GM12878 (cell line): ENCODE data around the gene ISOC2. TPM values are rescaled to one million over a fixed set of nuclear protein-coding genes. Genes with fewer than 3 reads are reported as not detected.

ENCODE experiments used
- ATAC-seq: fragments of 200-7000 bp; cut with Tn5 transposase; 3 replicates; pipeline ENCODE4 v1.9.1; 2020; ENCODE audit warnings: mild to moderate bottlenecking, moderate library complexity
- BruUV-seq: library from RNA; stranded (reverse); fragments of 400-500 nt; replicated peaks from 2 replicates; lab custom pipeline; 2021; lab: Mats Ljungman, UMichigan
- CTCF ChIA-PET: fragments of 300-600 bp; sonication (Branson Sonifier 250); formaldehyde crosslinking; extraction: SDS; loops from one replicate; lab custom pipeline; 2021; ENCODE audit warnings: inconsistent platforms; lab: Yijun Ruan, JAX
- POLR2A ChIA-PET: fragments of 350-600 bp; formaldehyde crosslinking; extraction: SDS; loops from one replicate; lab custom pipeline; 2021; ENCODE audit warnings: inconsistent platforms; lab: Charles Lee
- RAD21 ChIA-PET: fragments of 300-600 bp; sonication (Branson Sonifier 250); formaldehyde crosslinking; loops from one replicate; lab custom pipeline; 2023; ENCODE audit warnings: antibody characterized with exemption; ENCODE audit not compliant: unreplicated experiment; lab: Charles Lee
- SMC1A ChIA-PET: fragments of 300-600 bp; sonication (Branson Sonifier 250); formaldehyde crosslinking; loops from one replicate; lab custom pipeline; 2023; ENCODE audit not compliant: unreplicated experiment, uncharacterized antibody; lab: Charles Lee
- DNase-seq: peaks from one replicate; pipeline ENCODE4 v3.0.0-alpha.2; 2011; ENCODE audit warnings: low read depth, low spot score
- FAIRE-seq: peaks from 3 replicates; lab custom pipeline; 2011; peaks lifted over from hg19 to GRCh38; lab: Jason Lieb, UNC
- H2AFZ ChIP-seq: 2 replicates; pipeline ENCODE4 v1.6.0; 2011; ENCODE audit warnings: low read depth, low read length, control low read depth; ENCODE audit not compliant: control insufficient read depth
- H3K27ac ChIP-seq: 2 replicates; pipeline ENCODE4 v1.5.1; 2011; ENCODE audit warnings: control low read depth; ENCODE audit not compliant: control insufficient read depth, insufficient read depth
- H3K27me3 ChIP-seq, 2 experiments: replicated peaks in 1 of 2; 2 replicates each; pipeline versions ENCODE4 v1.6.0 to v1.6.1; 2011; ENCODE audit warnings: low read length in 1 of 2; ENCODE audit not compliant: control insufficient read depth in 2 of 2, insufficient read depth in 2 of 2
- H3K36me3 ChIP-seq, 2 experiments: 2 replicates each; pipeline ENCODE4 v1.5.1; 2011; ENCODE audit warnings: low read length in 1 of 2; ENCODE audit not compliant: control insufficient read depth in 2 of 2, insufficient read depth in 2 of 2
- H3K4me1 ChIP-seq: 2 replicates; pipeline ENCODE4 v1.6.1; 2011; ENCODE audit warnings: mild to moderate bottlenecking, low read length, moderate library complexity, mixed read lengths; ENCODE audit not compliant: control insufficient read depth, insufficient read depth
- H3K4me2 ChIP-seq: 2 replicates; pipeline ENCODE4 v1.6.0; 2011; ENCODE audit warnings: control low read depth; ENCODE audit not compliant: control insufficient read depth, insufficient read depth
- H3K4me3 ChIP-seq: fragments of 200-600 bp; sonication (generic); 2 replicates; pipeline ENCODE4 v1.5.1; 2016
- H3K79me2 ChIP-seq: 2 replicates; pipeline ENCODE4 v1.6.0; 2011; ENCODE audit warnings: low read length; ENCODE audit not compliant: control insufficient read depth, insufficient read depth
- H3K9ac ChIP-seq: 2 replicates; pipeline ENCODE4 v1.8.0; 2011; ENCODE audit warnings: low read length, control low read depth, mixed read lengths; ENCODE audit not compliant: control insufficient read depth, insufficient read depth
- H3K9me3 ChIP-seq: replicated peaks from 3 replicates; pipeline ENCODE4 v1.5.1; 2011; ENCODE audit warnings: mild to moderate bottlenecking, low read length; ENCODE audit not compliant: control insufficient read depth, insufficient read depth
- H4K20me1 ChIP-seq: 2 replicates; pipeline ENCODE4 v1.6.0; 2011; ENCODE audit not compliant: control insufficient read depth, insufficient read depth
- BHLHE40 ChIP-seq, 2 experiments: fragments of 450-650 bp in 1 of 2; IDR thresholded peaks; 2 replicates each; pipeline ENCODE4 v1.6.1; 2011 to 2017; ENCODE audit warnings: low read depth in 2 of 2, borderline replicate concordance in 1 of 2, improper control_type of control experiment in 1 of 2, low read length in 1 of 2, mild to moderate bottlenecking in 1 of 2
- CTCF ChIP-seq, 3 experiments: IDR thresholded peaks in 2 of 3; conservative IDR thresholded peaks in 1 of 3; 2 replicates each; pipeline ENCODE4 v1.5.1; 2011; ENCODE audit warnings: low read depth in 3 of 3, low read length in 3 of 3, mild to moderate bottlenecking in 3 of 3, control low read depth in 2 of 3, moderate library complexity in 2 of 3, inconsistent platforms in 1 of 3, mixed read lengths in 1 of 3; ENCODE audit not compliant: control insufficient read depth in 2 of 3, insufficient read depth in 1 of 3; ENCODE audit errors: extremely low read depth in 1 of 3
- IKZF1 ChIP-seq: fragments of 450-650 bp; conservative IDR thresholded peaks from 2 replicates; pipeline ENCODE4 v1.6.1; 2017; ENCODE audit warnings: antibody characterized with exemption, mild to moderate bottlenecking
- KLF5 ChIP-seq: fragments of 450-650 bp; IDR thresholded peaks from 2 replicates; pipeline ENCODE4 v1.6.1; 2014; ENCODE audit warnings: mild to moderate bottlenecking; ENCODE audit not compliant: partially characterized antibody
- PAX5 ChIP-seq: IDR thresholded peaks from 2 replicates; pipeline ENCODE4 v1.6.1; 2011; ENCODE audit warnings: low read depth, low read length, borderline replicate concordance
- PML ChIP-seq: IDR thresholded peaks from 2 replicates; pipeline ENCODE4 v1.6.1; 2012; ENCODE audit warnings: low read length, inconsistent platforms
- RAD51 ChIP-seq: fragments of 450-650 bp; IDR thresholded peaks from 2 replicates; pipeline ENCODE4 v1.6.1; 2016; ENCODE audit warnings: moderate library complexity, mild to moderate bottlenecking, inconsistent platforms
- ZBTB11 ChIP-seq: fragments of 450-650 bp; formaldehyde crosslinking; IDR thresholded peaks from 2 replicates; pipeline ENCODE4 v1.5.0; 2022; ENCODE audit warnings: mild to moderate bottlenecking, missing genetic modification characterization
- WGBS: methylation state at CpG from one replicate; pipeline ENCODE4 v1.1.6; 2016; ENCODE audit warnings: low lambda C conversion rate; ENCODE audit not compliant: insufficient replicate concordance, insufficient coverage; ENCODE audit errors: missing lambda C conversion rate; 5-methylcytosine and 5-hydroxymethylcytosine counted together
- in situ Hi-C: fragments of 300-500 bp; cut with MboI; formaldehyde crosslinking; loops from 9 replicates; pipeline ENCODE4 v1.14.3; 2018; ENCODE audit warnings: mixed read lengths
- intact Hi-C: fragments of 100-400 bp; cut with micrococcal nuclease; formaldehyde crosslinking; loops from one replicate; pipeline ENCODE4 v1.14.2; 2022; ENCODE audit not compliant: unreplicated experiment
- polyA plus RNA-seq, 11 experiments: library from polyadenylated mRNA; depleted of rRNA in 4 of 11; unstranded in 6 of 11; stranded (reverse) in 5 of 11; fragments of >200 nt; fragmentation: Nextera tagmentation in 4 of 11; fragmentation: Illumina TruSeq in 1 of 11; extraction: Ambion mirVana in 4 of 11; extraction: Trizol in 1 of 11; gene quantifications; 1 replicate in 1 of 11; 2 replicates in 10 of 11; pipeline versions ENCODE4 v1.2.1 to v1.2.3, GENCODE V29; 2011 to 2016; ENCODE audit warnings: inconsistent platforms in 2 of 11, missing spikeins in 2 of 11, low read depth in 1 of 11
- total RNA-seq, 4 experiments: library from RNA; depleted of rRNA in 3 of 4; stranded (reverse); fragments of >200 nt in 3 of 4; fragmentation: Illumina TruSeq in 1 of 4; extraction: Trizol in 1 of 4; gene quantifications; 2 replicates each; pipeline versions ENCODE4 v1.2.1 to v1.2.3, GENCODE V29; 2013 to 2021

Gene ISOC2
- total and polyA plus RNA-seq, 10 of the 15 experiments (the other 5 are each of a cell fraction or from before 2014, with no cell fraction given): 0.72 to 238 (median 56.9) TPM

- TF ChIP-seq ZBTB11 (CRISPR knock-in tag): no peak
- TF ChIP-seq PAX5: no peak
Measured at GRCh38 chr19:55479451-55480230, 18.2 kb upstream of the ISOC2 start (continued).

GRCh38 chr19:55479045-55479444 is 17.6 kb upstream of the ISOC2 start:
- RAD21 ChIA-PET: interaction anchor here (0.6 to 1.0 kb wide), 2 partner anchors 17 to 25 kb away, joined by 3 to 4 read pairs; no protein-coding TSS in a partner anchor
- DNase-seq (no peak), FAIRE-seq (no peak), ATAC-seq (no peak)
- Histone ChIP-seq H3K27me3 (no peaks in the 10 kb centered on the region), H3K79me2 (peaks cover 6% of the 10 kb centered on the region), H2AFZ (no peak overlapping the region), H3K9ac (no peak overlapping the region), H3K4me3 (no peak overlapping the region), H3K27ac (no peak overlapping the region), H4K20me1 (no peaks in the 10 kb centered on the region), H3K4me1 (peaks cover 23% of the 10 kb centered on the region), H3K4me2 (no peak overlapping the region), H3K36me3 (peaks cover 0 to 9% of the 10 kb centered on the region in 2 experiments; a peak in 2 of 4 replicates), H3K9me3 (no peaks in the 10 kb centered on the region)
- POLR2A ChIA-PET: no interaction called here
- WGBS: 90% methylated on average over 17 of the region's 17 CpGs
- TF ChIP-seq RAD51: no peak
- TF ChIP-seq CTCF (IDR thresholded peaks at IDR 0.05 in 2 of 3, conservative IDR thresholded peaks at IDR 0.05 in 1 of 3; ENCODE audit: control insufficient read depth in 2 of 3, extremely low read depth in 1 of 3, insufficient read depth in 1 of 3, low read depth in 3 of 3, low read length in 3 of 3): no peak
- TF ChIP-seq PML: no peak
- TF ChIP-seq BHLHE40 (IDR thresholded peaks at IDR 0.05; ENCODE audit: borderline replicate concordance in 1 of 2, low read depth in 2 of 2, low read length in 1 of 2): no peak
- TF ChIP-seq IKZF1: no peak
- no peak for TF ChIP-seq KLF5
- intact Hi-C loops: no loop called here
- SMC1A ChIA-PET: no interaction called here
- CTCF ChIA-PET: interaction anchor here (1.1 to 3.7 kb wide), 2 partner anchors 12 to 26 kb away, joined by 4 to 26 read pairs; no protein-coding TSS in a partner anchor
- no TSS peak for BruUV-seq
- in situ Hi-C loops: no loop called here
